GM20000 (cell line): ENCODE data around the gene GSTM1.
"Not testable (repeated sequence)": the region's sequence is repeated elsewhere in the genome, so short reads cannot be mapped to it uniquely, and the experiment has no call there.

Experiments
- DNase-seq: peaks from one replicate; pipeline ENCODE4 v3.0.0; 2012; ENCODE audit warnings: low spot score
- CTCF ChIP-seq: IDR thresholded peaks from 2 replicates; pipeline ENCODE4 v1.5.1; 2012; ENCODE audit warnings: mild to moderate bottlenecking, control low read depth; ENCODE audit errors: extremely low read depth, missing control alignments

GSTM1 gene

GRCh38 chr1:109655615-109656519, 31.8 kb upstream of the GSTM1 start, which contains the start of gene GSTM4:
GSTM4 (plus strand) TSS chr1:109656099; CDS start chr1:109656390, 291 bp downstream.
- TF ChIP-seq CTCF, result no peak

GRCh38 chr1:109657395-109657794, 30.2 kb upstream of the GSTM1 start:
- DNase-seq, result no peak
- no peak for TF ChIP-seq CTCF

More at GRCh38 chr1:109655615-109656519, 31.8 kb upstream of the GSTM1 start, which contains the start of gene GSTM4:
- DNase-seq, result peak; percentile 91

GRCh38 chr1:109657970-109658369, 29.6 kb upstream of the GSTM1 start:
- TF ChIP-seq CTCF, result no peak
- no peak for DNase-seq

- no peak for TF ChIP-seq CTCF
- no peak for DNase-seq
Observed at GRCh38 chr1:109658533-109659042, 29.0 kb upstream of the GSTM1 start.

GRCh38 chr1:109659145-109659544, 28.5 kb upstream of the GSTM1 start:
- no peak for DNase-seq
- no peak for TF ChIP-seq CTCF

- no peak for DNase-seq
- TF ChIP-seq CTCF, result no peak
Observed at GRCh38 chr1:109659997-109660690, 27.5 kb upstream of the GSTM1 start.

- not testable (repeated sequence) for DNase-seq
Observed at GRCh38 chr1:109660691-109661026, 27.0 kb upstream of the GSTM1 start.
